MM.1S (cell line): ENCODE data around the gene OXLD1.

Experiments
- CTCF ChIP-seq: fragments of 300-600 bp; sonication (generic); IDR thresholded peaks from 2 replicates; pipeline ENCODE4 v1.5.1; 2016; ENCODE audit warnings: antibody characterized with exemption, low read length, mixed read lengths
- EZH2 ChIP-seq: fragments of 300-600 bp; sonication (generic); optimal IDR thresholded peaks from 2 replicates; pipeline ENCODE3; 2017; ENCODE audit warnings: low read depth, mild to moderate bottlenecking, antibody characterized with exemption, low read length, mixed read lengths
- EZH2phosphoT487 ChIP-seq: fragments of 300-600 bp; sonication (generic); IDR thresholded peaks from 2 replicates; pipeline ENCODE4 v1.6.1; 2018; ENCODE audit warnings: antibody characterized with exemption, low read length

GRCh38 chr17:81690066-81690465 lies 23.7 kb upstream of the OXLD1 start:
- no peak for TF ChIP-seq CTCF
- no peak for TF ChIP-seq EZH2
- TF ChIP-seq EZH2phosphoT487 = no peak
